ENCODE data around the gene SDK1.

DNA sequence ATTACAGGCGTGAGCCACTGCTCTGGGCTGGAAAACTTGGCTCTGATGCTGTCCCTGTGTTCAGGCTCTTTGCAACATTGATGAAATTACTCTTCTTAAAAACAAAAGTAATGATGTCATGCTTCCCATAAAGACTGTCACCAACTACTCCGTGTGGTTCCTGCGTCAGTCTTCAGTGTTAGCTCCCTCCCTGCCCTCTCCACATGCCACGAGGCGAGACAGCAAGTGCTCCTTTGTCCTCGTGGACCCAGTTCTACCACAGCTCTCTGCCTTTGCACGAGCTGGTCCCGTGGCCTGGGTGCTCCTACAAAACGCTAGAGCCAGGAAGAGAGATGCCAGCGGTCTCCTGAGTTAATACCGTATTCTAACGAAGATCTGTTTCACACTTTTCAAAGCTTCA is 194.5 kb downstream of the SDK1 start:
- TF ChIP-seq, protein P1, sequence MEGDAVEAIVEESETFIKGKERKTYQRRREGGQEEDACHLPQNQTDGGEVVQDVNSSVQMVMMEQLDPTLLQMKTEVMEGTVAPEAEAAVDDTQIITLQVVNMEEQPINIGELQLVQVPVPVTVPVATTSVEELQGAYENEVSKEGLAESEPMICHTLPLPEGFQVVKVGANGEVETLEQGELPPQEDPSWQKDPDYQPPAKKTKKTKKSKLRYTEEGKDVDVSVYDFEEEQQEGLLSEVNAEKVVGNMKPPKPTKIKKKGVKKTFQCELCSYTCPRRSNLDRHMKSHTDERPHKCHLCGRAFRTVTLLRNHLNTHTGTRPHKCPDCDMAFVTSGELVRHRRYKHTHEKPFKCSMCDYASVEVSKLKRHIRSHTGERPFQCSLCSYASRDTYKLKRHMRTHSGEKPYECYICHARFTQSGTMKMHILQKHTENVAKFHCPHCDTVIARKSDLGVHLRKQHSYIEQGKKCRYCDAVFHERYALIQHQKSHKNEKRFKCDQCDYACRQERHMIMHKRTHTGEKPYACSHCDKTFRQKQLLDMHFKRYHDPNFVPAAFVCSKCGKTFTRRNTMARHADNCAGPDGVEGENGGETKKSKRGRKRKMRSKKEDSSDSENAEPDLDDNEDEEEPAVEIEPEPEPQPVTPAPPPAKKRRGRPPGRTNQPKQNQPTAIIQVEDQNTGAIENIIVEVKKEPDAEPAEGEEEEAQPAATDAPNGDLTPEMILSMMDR (IDR thresholded peaks at IDR 0.05; ENCODE audit: low read depth, low read length, poor library complexity, severe bottlenecking): no peak
- no peak for TF ChIP-seq EZH2phosphoT487 (IDR thresholded peaks at IDR 0.05; ENCODE audit: borderline replicate concordance, low read length)

Data from DOHH2 (cell line).